SK-N-SH (cell line): Measurements from ENCODE around the gene BRS3. TPM values are rescaled to one million over a fixed set of nuclear protein-coding genes. Genes with fewer than 3 reads are reported as not detected.
A peak's percentile ranks its signal among the peaks of the same experiment; 100 is the strongest.

Experiments used
- CTCF ChIA-PET: fragments of 300-600, 350-600 bp; formaldehyde crosslinking; extraction: SDS; loops from one replicate; lab custom pipeline; 2021; lab: Yijun Ruan, JAX
- POLR2A ChIA-PET: fragments of 350-600 bp; sonication (Branson Sonifier 250); formaldehyde crosslinking; extraction: SDS; loops from one replicate; lab custom pipeline; 2020; ENCODE audit warnings: antibody characterized with exemption, inconsistent platforms; lab: Yijun Ruan, JAX
- DNase-seq: peaks from one replicate; pipeline ENCODE4 v3.0.0; 2012
- H2AFZ ChIP-seq: fragments of 200-600 bp; sonication (generic); 2 replicates; pipeline ENCODE4 v1.8.1; 2016; ENCODE audit warnings: antibody characterized with exemption, mild to moderate bottlenecking, low read depth
- H3F3A ChIP-seq: fragments of 200-600 bp; sonication (generic); replicated peaks from 2 replicates; pipeline ENCODE3; 2016; ENCODE audit warnings: antibody characterized with exemption, mild to moderate bottlenecking; ENCODE audit not compliant: insufficient read depth
- H3K27ac ChIP-seq, 2 experiments: fragments of 200-500 bp in 1 of 2; fragments of 200-600 bp in 1 of 2; sonication (Bioruptor generic) in 1 of 2; sonication (generic), shearing (Covaris generic) in 1 of 2; 2 replicates each; pipeline versions ENCODE4 v1.5.1 to v1.6.1; 2014 to 2016; ENCODE audit warnings: low read depth in 2 of 2, inconsistent platforms in 1 of 2, low read length in 1 of 2, mild to moderate bottlenecking in 1 of 2, mixed read lengths in 1 of 2
- H3K27me3 ChIP-seq: fragments of 200-600 bp; sonication (generic), shearing (Covaris generic); 2 replicates; pipeline ENCODE4 v1.6.1; 2016; ENCODE audit warnings: mixed run types; ENCODE audit not compliant: insufficient read depth
- H3K36me3 ChIP-seq, 2 experiments: fragments of 200-500 bp in 1 of 2; fragments of 200-600 bp in 1 of 2; sonication (Bioruptor generic) in 1 of 2; sonication (generic) in 1 of 2; replicated peaks in 1 of 2; 2 replicates each; pipeline versions ENCODE3 to v1.5.1; 2014 to 2016; ENCODE audit warnings: low read length in 1 of 2, mild to moderate bottlenecking in 1 of 2; ENCODE audit not compliant: insufficient read depth in 2 of 2, control insufficient read depth in 1 of 2
- H3K4me1 ChIP-seq, 2 experiments: fragments of 200-500 bp in 1 of 2; fragments of 200-600 bp in 1 of 2; sonication (Bioruptor generic) in 1 of 2; sonication (generic), shearing (Covaris generic) in 1 of 2; 2 replicates each; pipeline versions ENCODE4 v1.5.1 to v1.6.1; 2014 to 2016; ENCODE audit warnings: low read depth in 1 of 2, low read length in 1 of 2, mixed run types in 1 of 2; ENCODE audit not compliant: insufficient read depth in 2 of 2, control insufficient read depth in 1 of 2
- H3K4me2 ChIP-seq: fragments of 200-600 bp; sonication (generic), shearing (Covaris generic); 2 replicates; pipeline ENCODE4 v1.6.1; 2017; ENCODE audit warnings: mixed run types
- H3K4me3 ChIP-seq, 2 experiments: fragments of 200-500 bp in 1 of 2; fragments of 200-600 bp in 1 of 2; sonication (Bioruptor generic) in 1 of 2; sonication (generic), shearing (Covaris generic) in 1 of 2; 2 replicates each; pipeline versions ENCODE4 v1.5.1 to v1.8.1; 2014 to 2016; ENCODE audit warnings: low read depth in 2 of 2, inconsistent platforms in 1 of 2, low read length in 1 of 2, mild to moderate bottlenecking in 1 of 2, mixed read lengths in 1 of 2, moderate library complexity in 1 of 2
- H3K79me2 ChIP-seq: fragments of 200-600 bp; sonication (generic); 2 replicates; pipeline ENCODE4 v1.8.1; 2017; ENCODE audit warnings: mild to moderate bottlenecking; ENCODE audit not compliant: insufficient read depth
- H3K9ac ChIP-seq: fragments of 200-600 bp; sonication (generic); 2 replicates; pipeline ENCODE4 v1.6.1; 2017; ENCODE audit warnings: mixed run types
- H3K9me2 ChIP-seq: fragments of 200-600 bp; sonication (generic); 2 replicates; pipeline ENCODE4 v1.6.1; 2017; ENCODE audit warnings: mixed run types
- H3K9me3 ChIP-seq: fragments of 200-600 bp; sonication (generic); 2 replicates; pipeline ENCODE4 v1.6.1; 2017; ENCODE audit warnings: mixed run types, mild to moderate bottlenecking, moderate library complexity
- H4K20me1 ChIP-seq: fragments of 200-600 bp; sonication (generic); 2 replicates; pipeline ENCODE4 v1.6.1; 2017; ENCODE audit warnings: mild to moderate bottlenecking, mixed run types; ENCODE audit not compliant: insufficient read depth
- CTCF ChIP-seq: fragments of 200-600 bp; sonication (generic); IDR thresholded peaks from 2 replicates; pipeline ENCODE4 v1.6.1; 2017; ENCODE audit warnings: antibody characterized with exemption, mild to moderate bottlenecking, moderate library complexity
- FOSL2 ChIP-seq: IDR thresholded peaks from 2 replicates; pipeline ENCODE4 v1.4.0; 2012; ENCODE audit warnings: low read depth, mild to moderate bottlenecking, moderate library complexity, borderline replicate concordance
- JUND ChIP-seq: IDR thresholded peaks from 2 replicates; pipeline ENCODE4 v1.4.0; 2012
- NFIC ChIP-seq: IDR thresholded peaks from 2 replicates; pipeline ENCODE4 v1.4.0; 2012; ENCODE audit warnings: borderline replicate concordance
- ZBTB33 ChIP-seq: IDR thresholded peaks from 2 replicates; pipeline ENCODE4 v1.4.0; 2012; ENCODE audit warnings: low read depth, borderline replicate concordance
- WGBS: methylation state at CpG from one replicate; pipeline ENCODE4 v1.1.6; 2017; ENCODE audit warnings: low lambda C conversion rate; 5-methylcytosine and 5-hydroxymethylcytosine counted together
- polyA plus RNA-seq, 3 experiments: library from polyadenylated mRNA; depleted of rRNA; stranded (reverse); fragments of >200 nt; gene quantifications; 2 replicates each; pipeline ENCODE4 v1.2.3, GENCODE V29; 2012

BRS3 gene
- polyA plus RNA-seq, 1 of the 3 experiments (the other 2 are of a cell fraction) = not detected

- Histone ChIP-seq H3K9ac (no peak overlapping the region), H3F3A (peaks cover 4% of the 10 kb centered on the region), H3K27ac (no peak overlapping the region)
Measured at GRCh38 chrX:136525738-136526606, 38.2 kb downstream of the BRS3 start.

More at GRCh38 chrX:136525738-136526606, 38.2 kb downstream of the BRS3 start:
- Histone ChIP-seq H3K9me3 (no peaks in the 10 kb centered on the region), H3K36me3 (no peaks in the 10 kb centered on the region), H3K4me2 (no peak overlapping the region), H3K4me1 (no peaks in the 10 kb centered on the region), H3K27me3 (no peaks in the 10 kb centered on the region; the same call in 1 of the 2 replicates), H3K79me2 (no peaks in the 10 kb centered on the region), H2AFZ (no peak overlapping the region), H3K4me3 (no peak overlapping the region), H4K20me1 (no peaks in the 10 kb centered on the region), H3K9me2 (no peaks in the 10 kb centered on the region)
- TF ChIP-seq FOSL2 (peak; percentile 53; the same call in 1 of the 2 replicates), ZBTB33 (no peak), JUND (peak; percentile 26; the same call in 1 of the 2 replicates), NFIC (peak; percentile 56; the same call in 1 of the 2 replicates), CTCF (no peak)
- DNase-seq = no peak
- CTCF ChIA-PET = no interaction called here
- 3% methylated on average over 2 of the region's 2 CpGs for WGBS
- POLR2A ChIA-PET = interaction anchor here (0.6 kb wide), 1 partner anchor 119 kb away, joined by 3 read pairs; no protein-coding TSS in a partner anchor
